Tibial nerve (tissue), 3 donors: ENCODE results near the gene HYCC1.
"Not testable (repeated sequence)": the region's sequence is repeated elsewhere in the genome, so short reads cannot be mapped to it uniquely, and the experiment has no call there.

ENCODE experiments used
- POLR2A ChIP-seq, 2 donors: fragments of 450-650 bp; IDR thresholded peaks; one replicate each; pipeline ENCODE4 v1.6.1; 2017; ENCODE audit warnings: antibody characterized with exemption in 2 of 2, mild to moderate bottlenecking in 2 of 2, moderate library complexity in 2 of 2
- TF ChIP-seq, protein P1 (sequence below), 5 experiments: fragments of 200-600 bp in 3 of 5; fragments of 450-650 bp in 2 of 5; sonication (generic) in 3 of 5; IDR thresholded peaks; one replicate each; pipeline ENCODE4 v1.5.1; 2016 to 2019; ENCODE audit warnings: antibody characterized with exemption in 5 of 5, mild to moderate bottlenecking in 3 of 5, moderate library complexity in 2 of 5

DNA sequence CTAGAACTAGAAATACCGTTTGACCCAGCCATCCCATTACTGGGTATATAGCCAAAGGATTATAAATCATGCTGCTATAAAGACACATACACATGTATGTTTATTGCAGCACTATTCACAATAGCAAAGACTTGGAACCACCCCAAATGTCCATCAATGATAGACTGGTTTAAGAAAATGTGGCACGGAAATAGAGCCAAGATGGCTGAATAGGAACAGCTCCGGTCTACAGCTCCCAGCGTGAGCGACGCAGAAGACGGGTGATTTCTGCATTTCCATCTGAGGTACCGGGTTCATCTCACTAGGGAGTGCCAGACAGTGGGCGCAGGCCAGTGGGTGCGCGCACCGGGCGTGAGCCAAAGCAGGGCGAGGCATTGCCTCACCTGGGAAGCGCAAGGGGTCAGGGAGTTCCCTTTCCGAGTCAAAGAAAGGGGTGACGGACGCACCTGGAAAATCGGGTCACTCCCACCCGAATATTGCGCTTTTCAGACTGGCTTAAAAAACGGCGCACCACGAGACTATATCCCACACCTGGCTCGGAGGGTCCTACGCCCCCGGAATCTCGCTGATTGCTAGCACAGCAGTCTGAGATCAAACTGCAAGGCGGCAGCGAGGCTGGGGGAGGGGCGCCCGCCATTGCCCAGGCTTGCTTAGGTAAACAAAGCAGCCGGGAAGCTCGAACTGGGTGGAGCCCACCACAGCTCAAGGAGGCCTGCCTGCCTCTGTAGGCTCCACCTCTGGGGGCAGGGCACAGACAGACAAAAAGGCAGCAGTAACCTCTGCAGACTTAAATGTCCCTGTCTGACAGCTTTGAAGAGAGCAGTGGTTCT, 21.8 kb upstream of the HYCC1 start:
- TF ChIP-seq POLR2A (IDR thresholded peaks at IDR 0.05) = not testable (repeated sequence)
- TF ChIP-seq, protein P1, sequence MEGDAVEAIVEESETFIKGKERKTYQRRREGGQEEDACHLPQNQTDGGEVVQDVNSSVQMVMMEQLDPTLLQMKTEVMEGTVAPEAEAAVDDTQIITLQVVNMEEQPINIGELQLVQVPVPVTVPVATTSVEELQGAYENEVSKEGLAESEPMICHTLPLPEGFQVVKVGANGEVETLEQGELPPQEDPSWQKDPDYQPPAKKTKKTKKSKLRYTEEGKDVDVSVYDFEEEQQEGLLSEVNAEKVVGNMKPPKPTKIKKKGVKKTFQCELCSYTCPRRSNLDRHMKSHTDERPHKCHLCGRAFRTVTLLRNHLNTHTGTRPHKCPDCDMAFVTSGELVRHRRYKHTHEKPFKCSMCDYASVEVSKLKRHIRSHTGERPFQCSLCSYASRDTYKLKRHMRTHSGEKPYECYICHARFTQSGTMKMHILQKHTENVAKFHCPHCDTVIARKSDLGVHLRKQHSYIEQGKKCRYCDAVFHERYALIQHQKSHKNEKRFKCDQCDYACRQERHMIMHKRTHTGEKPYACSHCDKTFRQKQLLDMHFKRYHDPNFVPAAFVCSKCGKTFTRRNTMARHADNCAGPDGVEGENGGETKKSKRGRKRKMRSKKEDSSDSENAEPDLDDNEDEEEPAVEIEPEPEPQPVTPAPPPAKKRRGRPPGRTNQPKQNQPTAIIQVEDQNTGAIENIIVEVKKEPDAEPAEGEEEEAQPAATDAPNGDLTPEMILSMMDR (IDR thresholded peaks at IDR 0.05) = not testable (repeated sequence)
